H1 (cell line): Measurements from ENCODE around the gene ID2.

Experiments
- CBX8 ChIP-seq: fragments of 300-800, 300-1000 bp; sonication (generic); IDR thresholded peaks from 2 replicates; pipeline ENCODE4 v1.7.1; 2016; ENCODE audit warnings: low read depth, low read length, borderline replicate concordance
- E2F6 ChIP-seq: IDR thresholded peaks from 2 replicates; pipeline ENCODE4 v1.6.1; 2012; ENCODE audit warnings: inconsistent platforms
- EP300 ChIP-seq, 2 experiments: IDR thresholded peaks; 1 replicate in 1 of 2; 2 replicates in 1 of 2; pipeline ENCODE4 v1.6.1; 2011 to 2012; ENCODE audit warnings: low read depth in 2 of 2, low read length in 2 of 2, mild to moderate bottlenecking in 2 of 2, borderline replicate concordance in 1 of 2, inconsistent platforms in 1 of 2, moderate library complexity in 1 of 2
- EZH2 ChIP-seq: fragments of 200-600 bp; sonication (generic); IDR thresholded peaks from 2 replicates; pipeline ENCODE4 v1.7.1; 2012; ENCODE audit warnings: low read depth, mild to moderate bottlenecking, moderate library complexity, low read length, inconsistent platforms; ENCODE audit not compliant: severe bottlenecking
- GABPA ChIP-seq: IDR thresholded peaks from 2 replicates; pipeline ENCODE4 v1.6.1; 2011; ENCODE audit warnings: mild to moderate bottlenecking, low read length, moderate library complexity, borderline replicate concordance; ENCODE audit not compliant: insufficient read depth
- POLR2A ChIP-seq, 2 experiments: IDR thresholded peaks; 1 replicate in 1 of 2; 2 replicates in 1 of 2; pipeline ENCODE4 v1.6.1; 2011; ENCODE audit warnings: low read depth in 2 of 2, low read length in 2 of 2, mild to moderate bottlenecking in 2 of 2; ENCODE audit errors: control extremely low read depth in 1 of 2
- TAF7 ChIP-seq: optimal IDR thresholded peaks from 2 replicates; pipeline ENCODE3; 2011; ENCODE audit warnings: low read depth, mild to moderate bottlenecking, inconsistent platforms, low read length, moderate library complexity, borderline replicate concordance
- ZNF274 ChIP-seq: IDR thresholded peaks from 2 replicates; pipeline ENCODE4 v1.7.0; 2012; ENCODE audit warnings: low read length, borderline replicate concordance; ENCODE audit errors: extremely low read depth

GRCh38 chr2:8674420-8675009, 7.3 kb upstream of the ID2 start:
- TF ChIP-seq EP300 (IDR thresholded peaks at IDR 0.05; ENCODE audit: borderline replicate concordance in 1 of 2, low read depth in 2 of 2, low read length in 2 of 2), result no peak
- no peak for TF ChIP-seq GABPA
- TF ChIP-seq POLR2A (IDR thresholded peaks at IDR 0.05; ENCODE audit: control extremely low read depth in 1 of 2, low read depth in 2 of 2, low read length in 2 of 2), result no peak
- no peak for TF ChIP-seq E2F6
- no peak for TF ChIP-seq CBX8
- TF ChIP-seq EZH2, result no peak
- no peak for TF ChIP-seq TAF7
- no peak for TF ChIP-seq ZNF274
